Suppressor macrophage (primary cell): ENCODE data around the gene TP53AIP1.

Experiments used
- DNase-seq, 4 experiments: peaks; one replicate each; pipeline ENCODE4 v3.0.0-alpha.2; 2020 to 2022

Gene TP53AIP1

GRCh38 chr11:128904656-128905344 lies 37.9 kb downstream of the TP53AIP1 start:
- DNase-seq: peak; percentile 79 to 91 (median 88)

- no peak for DNase-seq
Observed at GRCh38 chr11:128904303-128904655, 38.4 kb downstream of the TP53AIP1 start.

GRCh38 chr11:128903248-128904061 lies 39.2 kb downstream of the TP53AIP1 start:
- peak; percentile 80 to 91 (median 89) for DNase-seq

- no peak for DNase-seq
Observed at GRCh38 chr11:128902515-128903066, 40.1 kb downstream of the TP53AIP1 start.

- no peak for DNase-seq
Observed at GRCh38 chr11:128901653-128902514, 40.8 kb downstream of the TP53AIP1 start.

- DNase-seq: no peak
Observed at GRCh38 chr11:128900468-128900867, 42.2 kb downstream of the TP53AIP1 start.

GRCh38 chr11:128898580-128899344 lies 43.9 kb downstream of the TP53AIP1 start:
- DNase-seq: no peak

- DNase-seq: no peak
Observed at GRCh38 chr11:128897826-128898225, 44.8 kb downstream of the TP53AIP1 start.

GRCh38 chr11:128896356-128896755 lies 46.3 kb downstream of the TP53AIP1 start:
- no peak for DNase-seq

GRCh38 chr11:128895526-128895925 lies 47.1 kb downstream of the TP53AIP1 start:
- no peak for DNase-seq

- no peak for DNase-seq
Observed at GRCh38 chr11:128894685-128895084, 48.0 kb downstream of the TP53AIP1 start.

GRCh38 chr11:128894286-128894681 lies 48.4 kb downstream of the TP53AIP1 start:
- DNase-seq: no peak

- DNase-seq: no peak
Observed at GRCh38 chr11:128893578-128894285, 48.9 kb downstream of the TP53AIP1 start.

GRCh38 chr11:128892866-128893565 lies 49.7 kb downstream of the TP53AIP1 start:
- DNase-seq: no peak

GRCh38 chr11:128891913-128892398 lies 50.7 kb downstream of the TP53AIP1 start:
- DNase-seq: peak in 3 of 4 experiments; percentile 46 to 50 (median 48)

- peak in 3 of 4 experiments; percentile 58 to 77 (median 77) for DNase-seq
Observed at GRCh38 chr11:128890543-128891368, 51.9 kb downstream of the TP53AIP1 start, which contains the start of gene KCNJ5. Gene KCNJ5, plus strand, starts transcription at chr11:128891356. Its CDS starts 19,918 bp downstream, at chr11:128911274.

- DNase-seq: no peak
Observed at GRCh38 chr11:128890216-128890542, 52.5 kb downstream of the TP53AIP1 start.

GRCh38 chr11:128889657-128890213 lies 52.9 kb downstream of the TP53AIP1 start:
- DNase-seq: no peak
